H1 (cell line): ENCODE data around the gene NOL4L.

Source experiments
- CEBPB ChIP-seq: IDR thresholded peaks from 2 replicates; pipeline ENCODE4 v1.6.1; 2012; ENCODE audit warnings: low read depth, low read length
- CHD2 ChIP-seq: IDR thresholded peaks from 2 replicates; pipeline ENCODE4 v1.6.1; 2012; ENCODE audit warnings: low read length, improper control_type of control experiment
- CTCF ChIP-seq, 3 experiments: IDR thresholded peaks; 1 replicate in 2 of 3; 2 replicates in 1 of 3; pipeline versions ENCODE4 v1.5.1 to v1.6.1; 2011; ENCODE audit warnings: low read length in 3 of 3, mild to moderate bottlenecking in 3 of 3, inconsistent platforms in 2 of 3, low read depth in 1 of 3, moderate library complexity in 1 of 3; ENCODE audit not compliant: insufficient read depth in 1 of 3; ENCODE audit errors: control extremely low read depth in 1 of 3
- EP300 ChIP-seq, 2 experiments: IDR thresholded peaks; 1 replicate in 1 of 2; 2 replicates in 1 of 2; pipeline ENCODE4 v1.6.1; 2011 to 2012; ENCODE audit warnings: low read depth in 2 of 2, low read length in 2 of 2, mild to moderate bottlenecking in 2 of 2, borderline replicate concordance in 1 of 2, inconsistent platforms in 1 of 2, moderate library complexity in 1 of 2
- EZH2 ChIP-seq: fragments of 200-600 bp; sonication (generic); IDR thresholded peaks from 2 replicates; pipeline ENCODE4 v1.7.1; 2012; ENCODE audit warnings: low read depth, mild to moderate bottlenecking, moderate library complexity, low read length, inconsistent platforms; ENCODE audit not compliant: severe bottlenecking
- JUN ChIP-seq: IDR thresholded peaks from 2 replicates; pipeline ENCODE4 v1.6.1; 2011; ENCODE audit warnings: low read depth, mild to moderate bottlenecking, improper control_type of control experiment, low read length
- MAFK ChIP-seq: IDR thresholded peaks from 2 replicates; pipeline ENCODE4 v1.6.1; 2012; ENCODE audit warnings: low read depth, mild to moderate bottlenecking, improper control_type of control experiment, low read length
- POLR2A ChIP-seq, 2 experiments: IDR thresholded peaks; 1 replicate in 1 of 2; 2 replicates in 1 of 2; pipeline ENCODE4 v1.6.1; 2011; ENCODE audit warnings: low read depth in 2 of 2, low read length in 2 of 2, mild to moderate bottlenecking in 2 of 2; ENCODE audit errors: control extremely low read depth in 1 of 2
- RXRA ChIP-seq: IDR thresholded peaks from 2 replicates; pipeline ENCODE4 v1.6.1; 2011; ENCODE audit warnings: low read depth, mild to moderate bottlenecking, low read length, moderate library complexity; ENCODE audit not compliant: insufficient read depth
- SIX5 ChIP-seq: IDR thresholded peaks from 2 replicates; pipeline ENCODE4 v1.6.1; 2011; ENCODE audit warnings: mild to moderate bottlenecking, low read depth, low read length
- SUZ12 ChIP-seq: fragments of 200-600 bp; sonication (generic); IDR thresholded peaks from 2 replicates; pipeline ENCODE4 v1.6.1; 2012; ENCODE audit warnings: mild to moderate bottlenecking, inconsistent platforms, low read length, moderate library complexity, mixed read lengths
- TAF1 ChIP-seq: IDR thresholded peaks from 2 replicates; pipeline ENCODE4 v1.6.1; 2011; ENCODE audit warnings: mild to moderate bottlenecking, low read depth, low read length
- TBP ChIP-seq: IDR thresholded peaks from 2 replicates; pipeline ENCODE4 v1.6.1; 2011; ENCODE audit warnings: low read depth, low read length, improper control_type of control experiment
- TF ChIP-seq, protein P1 (sequence below): fragments of 300-600 bp; sonication (generic); IDR thresholded peaks from 2 replicates; pipeline ENCODE4 v1.7.1; 2012; ENCODE audit warnings: low read length, moderate library complexity, mild to moderate bottlenecking, inconsistent platforms; ENCODE audit not compliant: insufficient replicate concordance

GRCh38 chr20:32510601-32511357 lies 74.4 kb downstream of the NOL4L start:
- no peak for TF ChIP-seq POLR2A (IDR thresholded peaks at IDR 0.05; ENCODE audit: control extremely low read depth in 1 of 2, low read depth in 2 of 2, low read length in 2 of 2)
- TF ChIP-seq CHD2: no peak
- TF ChIP-seq EP300 (IDR thresholded peaks at IDR 0.05; ENCODE audit: borderline replicate concordance in 1 of 2, low read depth in 2 of 2, low read length in 2 of 2): no peak
- TF ChIP-seq RXRA: no peak
- no peak for TF ChIP-seq CTCF (IDR thresholded peaks at IDR 0.05; ENCODE audit: control extremely low read depth in 1 of 3, insufficient read depth in 1 of 3, low read depth in 1 of 3, low read length in 3 of 3)
- TF ChIP-seq, protein P1, sequence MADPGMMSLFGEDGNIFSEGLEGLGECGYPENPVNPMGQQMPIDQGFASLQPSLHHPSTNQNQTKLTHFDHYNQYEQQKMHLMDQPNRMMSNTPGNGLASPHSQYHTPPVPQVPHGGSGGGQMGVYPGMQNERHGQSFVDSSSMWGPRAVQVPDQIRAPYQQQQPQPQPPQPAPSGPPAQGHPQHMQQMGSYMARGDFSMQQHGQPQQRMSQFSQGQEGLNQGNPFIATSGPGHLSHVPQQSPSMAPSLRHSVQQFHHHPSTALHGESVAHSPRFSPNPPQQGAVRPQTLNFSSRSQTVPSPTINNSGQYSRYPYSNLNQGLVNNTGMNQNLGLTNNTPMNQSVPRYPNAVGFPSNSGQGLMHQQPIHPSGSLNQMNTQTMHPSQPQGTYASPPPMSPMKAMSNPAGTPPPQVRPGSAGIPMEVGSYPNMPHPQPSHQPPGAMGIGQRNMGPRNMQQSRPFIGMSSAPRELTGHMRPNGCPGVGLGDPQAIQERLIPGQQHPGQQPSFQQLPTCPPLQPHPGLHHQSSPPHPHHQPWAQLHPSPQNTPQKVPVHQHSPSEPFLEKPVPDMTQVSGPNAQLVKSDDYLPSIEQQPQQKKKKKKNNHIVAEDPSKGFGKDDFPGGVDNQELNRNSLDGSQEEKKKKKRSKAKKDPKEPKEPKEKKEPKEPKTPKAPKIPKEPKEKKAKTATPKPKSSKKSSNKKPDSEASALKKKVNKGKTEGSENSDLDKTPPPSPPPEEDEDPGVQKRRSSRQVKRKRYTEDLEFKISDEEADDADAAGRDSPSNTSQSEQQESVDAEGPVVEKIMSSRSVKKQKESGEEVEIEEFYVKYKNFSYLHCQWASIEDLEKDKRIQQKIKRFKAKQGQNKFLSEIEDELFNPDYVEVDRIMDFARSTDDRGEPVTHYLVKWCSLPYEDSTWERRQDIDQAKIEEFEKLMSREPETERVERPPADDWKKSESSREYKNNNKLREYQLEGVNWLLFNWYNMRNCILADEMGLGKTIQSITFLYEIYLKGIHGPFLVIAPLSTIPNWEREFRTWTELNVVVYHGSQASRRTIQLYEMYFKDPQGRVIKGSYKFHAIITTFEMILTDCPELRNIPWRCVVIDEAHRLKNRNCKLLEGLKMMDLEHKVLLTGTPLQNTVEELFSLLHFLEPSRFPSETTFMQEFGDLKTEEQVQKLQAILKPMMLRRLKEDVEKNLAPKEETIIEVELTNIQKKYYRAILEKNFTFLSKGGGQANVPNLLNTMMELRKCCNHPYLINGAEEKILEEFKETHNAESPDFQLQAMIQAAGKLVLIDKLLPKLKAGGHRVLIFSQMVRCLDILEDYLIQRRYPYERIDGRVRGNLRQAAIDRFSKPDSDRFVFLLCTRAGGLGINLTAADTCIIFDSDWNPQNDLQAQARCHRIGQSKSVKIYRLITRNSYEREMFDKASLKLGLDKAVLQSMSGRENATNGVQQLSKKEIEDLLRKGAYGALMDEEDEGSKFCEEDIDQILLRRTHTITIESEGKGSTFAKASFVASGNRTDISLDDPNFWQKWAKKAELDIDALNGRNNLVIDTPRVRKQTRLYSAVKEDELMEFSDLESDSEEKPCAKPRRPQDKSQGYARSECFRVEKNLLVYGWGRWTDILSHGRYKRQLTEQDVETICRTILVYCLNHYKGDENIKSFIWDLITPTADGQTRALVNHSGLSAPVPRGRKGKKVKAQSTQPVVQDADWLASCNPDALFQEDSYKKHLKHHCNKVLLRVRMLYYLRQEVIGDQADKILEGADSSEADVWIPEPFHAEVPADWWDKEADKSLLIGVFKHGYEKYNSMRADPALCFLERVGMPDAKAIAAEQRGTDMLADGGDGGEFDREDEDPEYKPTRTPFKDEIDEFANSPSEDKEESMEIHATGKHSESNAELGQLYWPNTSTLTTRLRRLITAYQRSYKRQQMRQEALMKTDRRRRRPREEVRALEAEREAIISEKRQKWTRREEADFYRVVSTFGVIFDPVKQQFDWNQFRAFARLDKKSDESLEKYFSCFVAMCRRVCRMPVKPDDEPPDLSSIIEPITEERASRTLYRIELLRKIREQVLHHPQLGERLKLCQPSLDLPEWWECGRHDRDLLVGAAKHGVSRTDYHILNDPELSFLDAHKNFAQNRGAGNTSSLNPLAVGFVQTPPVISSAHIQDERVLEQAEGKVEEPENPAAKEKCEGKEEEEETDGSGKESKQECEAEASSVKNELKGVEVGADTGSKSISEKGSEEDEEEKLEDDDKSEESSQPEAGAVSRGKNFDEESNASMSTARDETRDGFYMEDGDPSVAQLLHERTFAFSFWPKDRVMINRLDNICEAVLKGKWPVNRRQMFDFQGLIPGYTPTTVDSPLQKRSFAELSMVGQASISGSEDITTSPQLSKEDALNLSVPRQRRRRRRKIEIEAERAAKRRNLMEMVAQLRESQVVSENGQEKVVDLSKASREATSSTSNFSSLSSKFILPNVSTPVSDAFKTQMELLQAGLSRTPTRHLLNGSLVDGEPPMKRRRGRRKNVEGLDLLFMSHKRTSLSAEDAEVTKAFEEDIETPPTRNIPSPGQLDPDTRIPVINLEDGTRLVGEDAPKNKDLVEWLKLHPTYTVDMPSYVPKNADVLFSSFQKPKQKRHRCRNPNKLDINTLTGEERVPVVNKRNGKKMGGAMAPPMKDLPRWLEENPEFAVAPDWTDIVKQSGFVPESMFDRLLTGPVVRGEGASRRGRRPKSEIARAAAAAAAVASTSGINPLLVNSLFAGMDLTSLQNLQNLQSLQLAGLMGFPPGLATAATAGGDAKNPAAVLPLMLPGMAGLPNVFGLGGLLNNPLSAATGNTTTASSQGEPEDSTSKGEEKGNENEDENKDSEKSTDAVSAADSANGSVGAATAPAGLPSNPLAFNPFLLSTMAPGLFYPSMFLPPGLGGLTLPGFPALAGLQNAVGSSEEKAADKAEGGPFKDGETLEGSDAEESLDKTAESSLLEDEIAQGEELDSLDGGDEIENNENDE: no peak
- TF ChIP-seq JUN: no peak
- no peak for TF ChIP-seq SIX5
- no peak for TF ChIP-seq EZH2
- no peak for TF ChIP-seq TAF1
- TF ChIP-seq TBP: no peak
- TF ChIP-seq SUZ12: no peak
- TF ChIP-seq CEBPB: no peak
- TF ChIP-seq MAFK: no peak
